Psoas muscle (tissue), 8 donors: ENCODE data around the gene NR5A2. TPM values are rescaled to one million over a fixed set of nuclear protein-coding genes. Genes with fewer than 3 reads are reported as not detected.

Experiments used
- ATAC-seq, 4 donors: fragments of 200-7000 bp; cut with Tn5 transposase; one replicate each; pipeline ENCODE4 v1.9.1; 2020; ENCODE audit warnings: moderate library complexity in 3 of 4, mild to moderate bottlenecking in 2 of 4
- DNase-seq, 2 donors: peaks; one replicate each; pipeline ENCODE4 v3.0.0-alpha.2; 2020
- H3K27ac ChIP-seq: fragments of 200-600 bp; one replicate; pipeline ENCODE4 v1.8.0; 2022
- H3K27me3 ChIP-seq, 3 donors: fragments of 200-600 bp in 1 of 3; one replicate each; pipeline versions ENCODE4 v1.6.1 to v1.8.0; 2013 to 2022; ENCODE audit warnings: low read length in 2 of 3, mild to moderate bottlenecking in 2 of 3, moderate library complexity in 1 of 3; ENCODE audit not compliant: insufficient read depth in 3 of 3
- H3K36me3 ChIP-seq, 2 donors: fragments of 200-600 bp in 1 of 2; one replicate each; pipeline versions ENCODE4 v1.6.1 to v1.8.0; 2013 to 2022; ENCODE audit warnings: low read depth in 1 of 2, mild to moderate bottlenecking in 1 of 2, moderate library complexity in 1 of 2; ENCODE audit not compliant: insufficient read depth in 1 of 2
- H3K4me1 ChIP-seq: fragments of 200-600 bp; one replicate; pipeline ENCODE4 v1.8.0; 2022
- H3K4me3 ChIP-seq: fragments of 200-600 bp; one replicate; pipeline ENCODE4 v1.8.0; 2022; ENCODE audit warnings: mild to moderate bottlenecking
- H3K9me3 ChIP-seq: fragments of 200-600 bp; one replicate; pipeline ENCODE4 v1.8.0; 2022
- CTCF ChIP-seq: fragments of 200-600 bp; IDR thresholded peaks from one replicate; pipeline ENCODE4 v1.8.0; 2022; ENCODE audit warnings: antibody characterized with exemption
- WGBS, 3 donors: extraction: QIAGEN DNeasy Blood & Tissue Kit; methylation state at CpG; one replicate each; pipeline versions ENCODE4 v1.1.6 to v1.1.7; 2013; 5-methylcytosine and 5-hydroxymethylcytosine counted together
- intact Hi-C, 2 donors: fragments of 100-400 bp; cut with DNase I; formaldehyde crosslinking; loops; one replicate each; pipeline versions ENCODE4 v1.11.0 to v1.14.2; 2022
- polyA plus RNA-seq, 3 donors: library from polyadenylated mRNA; stranded (reverse); fragments of 200-250 nt; gene quantifications; one replicate each; pipeline ENCODE4 v1.2.3, GENCODE V29; 2013
- total RNA-seq, 4 donors: library from RNA; stranded (reverse); fragmentation: NEBNext Ultra II Directional in 2 of 4; extraction: Animal tissue kit (Norgen Biotek cat#: 25700) in 2 of 4; gene quantifications; one replicate each; pipeline versions ENCODE4 v1.2.1 to v1.2.4, GENCODE V29; 2021 to 2023
- donor health status: healthy with polysubstance abuse.
- donor health status: DM: no; HTN: no; CAD: no; lungs with moderate emphysema.
- donor health status: Bipolar disorder and iron deficiency.
- donor health status: healthy.
- donor health status: DM: yes; HTN: yes; CAD: no.
- donor health status: DM: no; HTN: no; CAD: no.
- donor health status: DM: no; HTN: no; CAD: no.
- donor health status: DM: yes; HTN: yes; CAD: no.

The NR5A2 gene
- total and polyA plus RNA-seq, 7 donors: 0.27 to 1.2 (median 0.60) TPM

- TF ChIP-seq CTCF: no peak
Observed at GRCh38 chr1:200048244-200048643, 20.7 kb downstream of the NR5A2 start.

GRCh38 chr1:200049810-200050209 lies 22.3 kb downstream of the NR5A2 start:
- ATAC-seq: no peak
- 70 to 83% (median 80%) methylated on average over 7 of the region's 7 CpGs for WGBS, 3 donors

More at GRCh38 chr1:200048244-200048643, 20.7 kb downstream of the NR5A2 start:
- Histone ChIP-seq H3K36me3 (no peaks in the 10 kb centered on the region), H3K27ac (no peak overlapping the region), H3K4me3 (no peak overlapping the region), H3K27me3 (peaks cover 0 to 30% (median 3%) of the 10 kb centered on the region in 3 donors), H3K4me1 (no peaks in the 10 kb centered on the region), H3K9me3 (no peaks in the 10 kb centered on the region)
- WGBS, 3 donors: 76 to 87% (median 79%) methylated on average over 5 of the region's 5 CpGs
- DNase-seq: no peak
- intact Hi-C loops: no loop called here
- no peak for ATAC-seq

GRCh38 chr1:200051620-200052019 lies 24.1 kb downstream of the NR5A2 start:
- 48 to 68% (median 51%) methylated on average over 4 of the region's 4 CpGs for WGBS, 3 donors
- Histone ChIP-seq H3K27me3 (no peaks in the 10 kb centered on the region), H3K27ac (no peak overlapping the region), H3K4me1 (no peaks in the 10 kb centered on the region), H3K4me3 (no peak overlapping the region), H3K9me3 (no peaks in the 10 kb centered on the region), H3K36me3 (no peaks in the 10 kb centered on the region)
- no peak for DNase-seq
- ATAC-seq: no peak
- intact Hi-C loops: no loop called here
- TF ChIP-seq CTCF: no peak

More at GRCh38 chr1:200049810-200050209, 22.3 kb downstream of the NR5A2 start:
- no peak for DNase-seq
- no peak overlapping the region for H3K27ac ChIP-seq
- no peaks in the 10 kb centered on the region for H3K9me3 ChIP-seq
- H3K4me1 ChIP-seq: no peaks in the 10 kb centered on the region
- H3K27me3 ChIP-seq: peaks cover 0 to 15% (median 3%) of the 10 kb centered on the region in 3 donors
- H3K36me3 ChIP-seq: no peaks in the 10 kb centered on the region
- TF ChIP-seq CTCF: no peak
- H3K4me3 ChIP-seq: no peak overlapping the region
- intact Hi-C loops: no loop called here

- no peak overlapping the region for H3K27ac ChIP-seq
- WGBS, 3 donors: 64 to 74% (median 71%) methylated on average over 2 of the region's 2 CpGs
- no peak for TF ChIP-seq CTCF
Observed at GRCh38 chr1:200053091-200053490, 25.6 kb downstream of the NR5A2 start.

GRCh38 chr1:200053646-200054045 lies 26.1 kb downstream of the NR5A2 start:
- WGBS, 3 donors: 67 to 71% (median 70%) methylated on average over 8 of the region's 8 CpGs
- Histone ChIP-seq H3K4me3 (no peak overlapping the region), H3K27ac (no peak overlapping the region)

More at GRCh38 chr1:200053091-200053490, 25.6 kb downstream of the NR5A2 start:
- Histone ChIP-seq H3K36me3 (no peaks in the 10 kb centered on the region), H3K4me1 (no peaks in the 10 kb centered on the region), H3K9me3 (no peaks in the 10 kb centered on the region), H3K4me3 (no peak overlapping the region), H3K27me3 (peaks cover 0 to 3% (median 0%) of the 10 kb centered on the region in 3 donors)
- intact Hi-C loops: no loop called here
- ATAC-seq: no peak
- no peak for DNase-seq

More at GRCh38 chr1:200053646-200054045, 26.1 kb downstream of the NR5A2 start:
- no peak for TF ChIP-seq CTCF
- Histone ChIP-seq H3K4me1 (no peaks in the 10 kb centered on the region), H3K27me3 (peaks cover 0 to 3% (median 0%) of the 10 kb centered on the region in 3 donors), H3K9me3 (no peaks in the 10 kb centered on the region), H3K36me3 (no peaks in the 10 kb centered on the region)
- DNase-seq (no peak), ATAC-seq (no peak)
- intact Hi-C loops: no loop called here
